Stomach (tissue), 4 donors: Measurements from ENCODE around the gene LUM.

ENCODE experiments used
- CTCF ChIP-seq, 7 experiments: fragments of 450-650 bp in 4 of 7; fragments of 200-600 bp in 3 of 7; sonication (generic) in 3 of 7; IDR thresholded peaks; one replicate each; pipeline ENCODE4 v1.5.1; 2016 to 2019; ENCODE audit warnings: antibody characterized with exemption in 7 of 7, control low read depth in 2 of 7, mild to moderate bottlenecking in 1 of 7
- POLR2A ChIP-seq, 4 donors: fragments of 450-650 bp; IDR thresholded peaks; one replicate each; pipeline ENCODE4 v1.6.1; 2016; ENCODE audit warnings: antibody characterized with exemption in 4 of 4, control low read depth in 2 of 4, mild to moderate bottlenecking in 1 of 4, moderate library complexity in 1 of 4
- POLR2AphosphoS5 ChIP-seq, 3 donors: sonication (generic); formaldehyde crosslinking; IDR thresholded peaks; one replicate each; pipeline ENCODE4 v1.6.1; 2016; ENCODE audit warnings: antibody characterized with exemption in 3 of 3

GRCh38 chr12:91055976-91056375 is 55.3 kb downstream of the LUM start:
- TF ChIP-seq POLR2AphosphoS5 (IDR thresholded peaks at IDR 0.05) = no peak
- TF ChIP-seq CTCF (IDR thresholded peaks at IDR 0.05) = no peak
- TF ChIP-seq POLR2A (IDR thresholded peaks at IDR 0.05) = no peak
